K562 (cell line): ENCODE data around the gene CARF. TPM values are rescaled to one million over a fixed set of nuclear protein-coding genes. Genes with fewer than 3 reads are reported as not detected.

ENCODE experiments used
- C11orf30 ChIP-seq: fragments of 450-650 bp; IDR thresholded peaks from 2 replicates; pipeline ENCODE4 v1.6.1; 2016; ENCODE audit warnings: low read depth, mild to moderate bottlenecking
- CAMTA2 ChIP-seq: fragments of 250-450 bp; sonication (Bioruptor Pico); conservative IDR thresholded peaks from 2 replicates; pipeline ENCODE4 v1.5.1; 2022
- CEBPB ChIP-seq: fragments of 450-650 bp; IDR thresholded peaks from 2 replicates; pipeline ENCODE4 v1.6.1; 2016; ENCODE audit warnings: missing genetic modification characterization, missing compliant biosample characterization
- DMBX1 ChIP-seq: fragments of 250-450 bp; sonication (Bioruptor Pico); IDR thresholded peaks from 2 replicates; pipeline ENCODE4 v1.8.0; 2022; ENCODE audit warnings: inconsistent platforms, mild to moderate bottlenecking, moderate library complexity, borderline replicate concordance
- EP400 ChIP-seq: fragments of 450-650 bp; IDR thresholded peaks from 2 replicates; pipeline ENCODE4 v1.6.1; 2017; ENCODE audit warnings: antibody characterized with exemption, mild to moderate bottlenecking, moderate library complexity
- HDAC8 ChIP-seq: fragments of 450-650 bp; IDR thresholded peaks from 2 replicates; pipeline ENCODE4 v1.6.1; 2016; ENCODE audit warnings: mild to moderate bottlenecking, missing genetic modification characterization, moderate library complexity, missing compliant biosample characterization
- KDM4B ChIP-seq, 2 experiments: fragments of 450-650 bp in 1 of 2; sonication (generic) in 1 of 2; IDR thresholded peaks; 2 replicates each; pipeline ENCODE4 v1.6.1; 2016 to 2017; ENCODE audit warnings: borderline replicate concordance in 2 of 2, antibody characterized with exemption in 1 of 2, low read depth in 1 of 2, mild to moderate bottlenecking in 1 of 2
- L3MBTL2 ChIP-seq: fragments of 450-650 bp; IDR thresholded peaks from 2 replicates; pipeline ENCODE4 v1.6.1; 2016; ENCODE audit warnings: mild to moderate bottlenecking, moderate library complexity
- MAFG ChIP-seq: fragments of 450-650 bp; conservative IDR thresholded peaks from 2 replicates; pipeline ENCODE4 v1.6.1; 2016; ENCODE audit warnings: missing genetic modification characterization, missing compliant biosample characterization
- MTF1 ChIP-seq: fragments of 250-450 bp; sonication (Bioruptor Pico); IDR thresholded peaks from 2 replicates; pipeline ENCODE4 v1.9.0; 2021; ENCODE audit warnings: moderate library complexity, mild to moderate bottlenecking, inconsistent platforms, borderline replicate concordance
- MYBL2 ChIP-seq, 2 experiments: fragments of 450-650 bp in 1 of 2; sonication (generic) in 1 of 2; formaldehyde crosslinking in 1 of 2; IDR thresholded peaks; 2 replicates each; pipeline versions ENCODE4 v1.6.1 to v1.8.1; 2017 to 2022; ENCODE audit warnings: borderline replicate concordance in 1 of 2, inconsistent platforms in 1 of 2, low read depth in 1 of 2, mild to moderate bottlenecking in 1 of 2, missing genetic modification reagents in 1 of 2, moderate library complexity in 1 of 2
- OTX1 ChIP-seq: fragments of 450-650 bp; formaldehyde crosslinking; IDR thresholded peaks from 2 replicates; pipeline ENCODE4 v1.4.0; 2022; ENCODE audit warnings: mild to moderate bottlenecking
- TEAD4 ChIP-seq, 2 experiments: sonication (generic) in 1 of 2; formaldehyde crosslinking in 1 of 2; IDR thresholded peaks; 2 replicates each; pipeline versions ENCODE4 v1.6.1 to v1.8.0; 2012 to 2022; ENCODE audit warnings: borderline replicate concordance in 1 of 2, inconsistent platforms in 1 of 2, low read length in 1 of 2, mild to moderate bottlenecking in 1 of 2, missing genetic modification reagents in 1 of 2
- ZNF23 ChIP-seq: fragments of 250-450 bp; sonication (Bioruptor Pico); IDR thresholded peaks from 2 replicates; pipeline ENCODE4 v1.4.0; 2020; ENCODE audit warnings: mild to moderate bottlenecking
- ZNF695 ChIP-seq: fragments of 450-650 bp; formaldehyde crosslinking; IDR thresholded peaks from 2 replicates; pipeline ENCODE4 v1.4.0; 2020; ENCODE audit warnings: mild to moderate bottlenecking, moderate library complexity
- polyA plus RNA-seq, 8 experiments: library from polyadenylated mRNA; depleted of rRNA in 4 of 8; stranded (reverse) in 5 of 8; unstranded in 3 of 8; fragments of >200 nt; fragmentation: Nextera tagmentation in 2 of 8; fragmentation: Illumina TruSeq in 1 of 8; extraction: Ambion mirVana in 2 of 8; extraction: Trizol in 1 of 8; gene quantifications; 2 replicates each; pipeline versions ENCODE4 v1.2.1 to v1.2.3, GENCODE V29; 2011 to 2014; ENCODE audit warnings: inconsistent platforms in 1 of 8, missing spikeins in 1 of 8
- total RNA-seq, 7 experiments: library from RNA; depleted of rRNA in 6 of 7; stranded (reverse); fragments of >200 nt in 6 of 7; fragmentation: Illumina TruSeq in 2 of 7; extraction: Trizol in 2 of 7; gene quantifications; 2 replicates each; pipeline versions ENCODE4 v1.2.1 to v1.2.3, GENCODE V29; 2011 to 2021; ENCODE audit warnings: low replicate concordance in 1 of 7
- TF ChIP-seq, protein P1 (sequence below): fragments of 250-450 bp; sonication (Bioruptor Pico); IDR thresholded peaks from 2 replicates; pipeline ENCODE4 v1.4.0; 2020; ENCODE audit warnings: mild to moderate bottlenecking, moderate library complexity, borderline replicate concordance
- TF ChIP-seq, protein P2 (sequence below), 2 experiments: IDR thresholded peaks; 2 replicates each; pipeline ENCODE4 v1.6.1; 2012; ENCODE audit warnings: improper control_type of control experiment in 2 of 2, low read depth in 2 of 2, low read length in 2 of 2, borderline replicate concordance in 1 of 2
- TF ChIP-seq, protein P3 (sequence below): fragments of 450-650 bp; IDR thresholded peaks from 2 replicates; pipeline ENCODE4 v1.6.1; 2016
- TF ChIP-seq, protein P4 (sequence below): fragments of 450-650 bp; IDR thresholded peaks from 2 replicates; pipeline ENCODE4 v1.6.1; 2016; ENCODE audit warnings: mild to moderate bottlenecking

CARF gene
- total and polyA plus RNA-seq, 9 of the 15 experiments (the other 6 are each of a cell fraction or from before 2014, with no cell fraction given): 0.31 to 4.2 (median 1.2) TPM

DNA sequence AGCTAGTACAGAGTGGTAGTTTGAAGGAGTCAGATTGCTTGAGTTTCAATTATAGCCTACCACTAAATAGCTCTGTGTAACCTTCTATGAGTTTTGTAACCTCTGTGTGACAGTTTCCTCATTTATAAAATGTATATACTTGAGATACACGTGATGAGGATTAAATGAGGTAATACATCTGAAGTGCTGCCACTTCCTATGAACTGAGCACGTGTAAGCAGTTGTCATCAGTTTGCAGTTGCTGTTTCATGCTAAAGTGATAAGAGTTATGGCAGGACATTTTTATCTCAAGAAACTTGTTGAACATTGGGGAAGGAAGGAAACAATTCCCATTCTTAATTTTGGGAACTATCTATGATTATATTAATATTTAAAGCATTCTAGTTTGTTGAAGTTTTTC lies 38.5 kb downstream of the CARF start (continued):
- TF ChIP-seq, protein P1, sequence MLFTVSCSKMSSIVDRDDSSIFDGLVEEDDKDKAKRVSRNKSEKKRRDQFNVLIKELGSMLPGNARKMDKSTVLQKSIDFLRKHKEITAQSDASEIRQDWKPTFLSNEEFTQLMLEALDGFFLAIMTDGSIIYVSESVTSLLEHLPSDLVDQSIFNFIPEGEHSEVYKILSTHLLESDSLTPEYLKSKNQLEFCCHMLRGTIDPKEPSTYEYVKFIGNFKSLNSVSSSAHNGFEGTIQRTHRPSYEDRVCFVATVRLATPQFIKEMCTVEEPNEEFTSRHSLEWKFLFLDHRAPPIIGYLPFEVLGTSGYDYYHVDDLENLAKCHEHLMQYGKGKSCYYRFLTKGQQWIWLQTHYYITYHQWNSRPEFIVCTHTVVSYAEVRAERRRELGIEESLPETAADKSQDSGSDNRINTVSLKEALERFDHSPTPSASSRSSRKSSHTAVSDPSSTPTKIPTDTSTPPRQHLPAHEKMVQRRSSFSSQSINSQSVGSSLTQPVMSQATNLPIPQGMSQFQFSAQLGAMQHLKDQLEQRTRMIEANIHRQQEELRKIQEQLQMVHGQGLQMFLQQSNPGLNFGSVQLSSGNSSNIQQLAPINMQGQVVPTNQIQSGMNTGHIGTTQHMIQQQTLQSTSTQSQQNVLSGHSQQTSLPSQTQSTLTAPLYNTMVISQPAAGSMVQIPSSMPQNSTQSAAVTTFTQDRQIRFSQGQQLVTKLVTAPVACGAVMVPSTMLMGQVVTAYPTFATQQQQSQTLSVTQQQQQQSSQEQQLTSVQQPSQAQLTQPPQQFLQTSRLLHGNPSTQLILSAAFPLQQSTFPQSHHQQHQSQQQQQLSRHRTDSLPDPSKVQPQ (CRISPR knock-in tag): peak; percentile 77; the same call in 1 of the 2 replicates
- TF ChIP-seq, protein P2, sequence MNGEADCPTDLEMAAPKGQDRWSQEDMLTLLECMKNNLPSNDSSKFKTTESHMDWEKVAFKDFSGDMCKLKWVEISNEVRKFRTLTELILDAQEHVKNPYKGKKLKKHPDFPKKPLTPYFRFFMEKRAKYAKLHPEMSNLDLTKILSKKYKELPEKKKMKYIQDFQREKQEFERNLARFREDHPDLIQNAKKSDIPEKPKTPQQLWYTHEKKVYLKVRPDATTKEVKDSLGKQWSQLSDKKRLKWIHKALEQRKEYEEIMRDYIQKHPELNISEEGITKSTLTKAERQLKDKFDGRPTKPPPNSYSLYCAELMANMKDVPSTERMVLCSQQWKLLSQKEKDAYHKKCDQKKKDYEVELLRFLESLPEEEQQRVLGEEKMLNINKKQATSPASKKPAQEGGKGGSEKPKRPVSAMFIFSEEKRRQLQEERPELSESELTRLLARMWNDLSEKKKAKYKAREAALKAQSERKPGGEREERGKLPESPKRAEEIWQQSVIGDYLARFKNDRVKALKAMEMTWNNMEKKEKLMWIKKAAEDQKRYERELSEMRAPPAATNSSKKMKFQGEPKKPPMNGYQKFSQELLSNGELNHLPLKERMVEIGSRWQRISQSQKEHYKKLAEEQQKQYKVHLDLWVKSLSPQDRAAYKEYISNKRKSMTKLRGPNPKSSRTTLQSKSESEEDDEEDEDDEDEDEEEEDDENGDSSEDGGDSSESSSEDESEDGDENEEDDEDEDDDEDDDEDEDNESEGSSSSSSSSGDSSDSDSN (IDR thresholded peaks at IDR 0.05; ENCODE audit: borderline replicate concordance in 1 of 2, low read depth in 2 of 2, low read length in 2 of 2): no peak
- TF ChIP-seq TEAD4 (IDR thresholded peaks at IDR 0.05; ENCODE audit: low read length): no peak; the same call in 1 of the 2 replicates
- no peak for TF ChIP-seq TEAD4 (CRISPR knock-in tag; IDR thresholded peaks at IDR 0.05; ENCODE audit: borderline replicate concordance)
- peak; percentile 82 for TF ChIP-seq EP400
- TF ChIP-seq ZNF695: no peak
- TF ChIP-seq, protein P3, sequence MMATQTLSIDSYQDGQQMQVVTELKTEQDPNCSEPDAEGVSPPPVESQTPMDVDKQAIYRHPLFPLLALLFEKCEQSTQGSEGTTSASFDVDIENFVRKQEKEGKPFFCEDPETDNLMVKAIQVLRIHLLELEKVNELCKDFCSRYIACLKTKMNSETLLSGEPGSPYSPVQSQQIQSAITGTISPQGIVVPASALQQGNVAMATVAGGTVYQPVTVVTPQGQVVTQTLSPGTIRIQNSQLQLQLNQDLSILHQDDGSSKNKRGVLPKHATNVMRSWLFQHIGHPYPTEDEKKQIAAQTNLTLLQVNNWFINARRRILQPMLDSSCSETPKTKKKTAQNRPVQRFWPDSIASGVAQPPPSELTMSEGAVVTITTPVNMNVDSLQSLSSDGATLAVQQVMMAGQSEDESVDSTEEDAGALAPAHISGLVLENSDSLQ: peak; percentile 68
- TF ChIP-seq KDM4B (IDR thresholded peaks at IDR 0.05; ENCODE audit: borderline replicate concordance in 2 of 2, low read depth in 1 of 2): no peak
- TF ChIP-seq L3MBTL2: peak; percentile 89
- no peak for TF ChIP-seq OTX1 (CRISPR knock-in tag)
- TF ChIP-seq CEBPB (tag): peak; percentile 64
- TF ChIP-seq DMBX1 (CRISPR knock-in tag): peak; percentile 32; the same call in 1 of the 2 replicates
- TF ChIP-seq CAMTA2 (CRISPR knock-in tag): no peak
- TF ChIP-seq C11orf30: 0 out of 2 replicates have a peak, but pooled peaks have one; percentile 27
- no peak for TF ChIP-seq MTF1
- TF ChIP-seq HDAC8 (tag): no peak
- TF ChIP-seq, protein P4, sequence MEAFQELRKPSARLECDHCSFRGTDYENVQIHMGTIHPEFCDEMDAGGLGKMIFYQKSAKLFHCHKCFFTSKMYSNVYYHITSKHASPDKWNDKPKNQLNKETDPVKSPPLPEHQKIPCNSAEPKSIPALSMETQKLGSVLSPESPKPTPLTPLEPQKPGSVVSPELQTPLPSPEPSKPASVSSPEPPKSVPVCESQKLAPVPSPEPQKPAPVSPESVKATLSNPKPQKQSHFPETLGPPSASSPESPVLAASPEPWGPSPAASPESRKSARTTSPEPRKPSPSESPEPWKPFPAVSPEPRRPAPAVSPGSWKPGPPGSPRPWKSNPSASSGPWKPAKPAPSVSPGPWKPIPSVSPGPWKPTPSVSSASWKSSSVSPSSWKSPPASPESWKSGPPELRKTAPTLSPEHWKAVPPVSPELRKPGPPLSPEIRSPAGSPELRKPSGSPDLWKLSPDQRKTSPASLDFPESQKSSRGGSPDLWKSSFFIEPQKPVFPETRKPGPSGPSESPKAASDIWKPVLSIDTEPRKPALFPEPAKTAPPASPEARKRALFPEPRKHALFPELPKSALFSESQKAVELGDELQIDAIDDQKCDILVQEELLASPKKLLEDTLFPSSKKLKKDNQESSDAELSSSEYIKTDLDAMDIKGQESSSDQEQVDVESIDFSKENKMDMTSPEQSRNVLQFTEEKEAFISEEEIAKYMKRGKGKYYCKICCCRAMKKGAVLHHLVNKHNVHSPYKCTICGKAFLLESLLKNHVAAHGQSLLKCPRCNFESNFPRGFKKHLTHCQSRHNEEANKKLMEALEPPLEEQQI: peak; percentile 76; the same call in 1 of the 2 replicates
- TF ChIP-seq ZNF23 (CRISPR knock-in tag): no peak
- peak; percentile 57; the same call in 1 of the 2 replicates for TF ChIP-seq MAFG (tag)
- peak; percentile 53; the same call in 1 of the 2 replicates for TF ChIP-seq MYBL2 (IDR thresholded peaks at IDR 0.05; ENCODE audit: low read depth)
- no peak for TF ChIP-seq MYBL2 (CRISPR knock-in tag; IDR thresholded peaks at IDR 0.05; ENCODE audit: borderline replicate concordance)
